ENCODE measurements around the gene C19orf44. TPM values are rescaled to one million over a fixed set of nuclear protein-coding genes. Genes with fewer than 3 reads are reported as not detected.

Gene C19orf44
- total RNA-seq, 1 donor, result 7.9 TPM

DNA sequence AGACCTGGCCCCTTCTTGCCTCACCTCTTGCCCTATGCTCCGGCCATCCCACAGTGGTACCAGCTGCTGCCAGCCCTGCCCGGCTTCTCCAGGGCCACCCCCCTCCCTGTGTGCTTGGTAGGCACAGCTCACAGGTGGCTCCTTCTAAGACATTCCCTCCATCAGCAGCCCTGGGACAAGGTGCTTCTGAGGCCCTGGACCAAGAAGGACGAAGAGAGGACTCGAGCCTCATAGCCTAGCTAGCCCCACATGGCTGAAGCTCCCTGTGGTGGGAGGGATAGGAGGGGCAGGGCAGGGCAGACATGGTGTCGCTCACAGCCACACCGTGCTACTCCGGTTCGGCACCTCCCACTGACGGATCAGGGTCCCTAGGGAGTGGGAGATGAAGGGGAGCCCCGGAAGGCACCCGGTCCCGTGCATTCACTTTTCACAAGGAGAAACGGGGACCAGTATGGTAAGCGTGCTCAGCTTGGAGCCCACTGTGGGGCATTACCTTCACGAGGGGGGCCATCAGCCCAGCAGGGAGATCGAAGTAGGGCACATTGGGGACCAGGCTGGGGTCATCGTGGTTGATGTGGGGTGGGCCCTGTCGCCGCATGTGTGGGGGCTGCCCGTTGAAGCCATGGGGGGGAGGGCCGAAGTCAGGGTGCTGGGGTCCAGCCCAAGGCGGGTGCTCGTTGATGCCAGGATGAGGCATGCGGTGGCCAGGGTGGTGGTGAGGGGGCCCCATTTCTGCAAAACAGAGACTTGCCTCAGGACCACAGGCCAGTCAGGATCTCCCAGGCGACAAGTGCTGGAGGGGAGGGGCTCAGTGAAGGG, 26.6 kb downstream of the C19orf44 start:
- TF ChIP-seq, protein P1, sequence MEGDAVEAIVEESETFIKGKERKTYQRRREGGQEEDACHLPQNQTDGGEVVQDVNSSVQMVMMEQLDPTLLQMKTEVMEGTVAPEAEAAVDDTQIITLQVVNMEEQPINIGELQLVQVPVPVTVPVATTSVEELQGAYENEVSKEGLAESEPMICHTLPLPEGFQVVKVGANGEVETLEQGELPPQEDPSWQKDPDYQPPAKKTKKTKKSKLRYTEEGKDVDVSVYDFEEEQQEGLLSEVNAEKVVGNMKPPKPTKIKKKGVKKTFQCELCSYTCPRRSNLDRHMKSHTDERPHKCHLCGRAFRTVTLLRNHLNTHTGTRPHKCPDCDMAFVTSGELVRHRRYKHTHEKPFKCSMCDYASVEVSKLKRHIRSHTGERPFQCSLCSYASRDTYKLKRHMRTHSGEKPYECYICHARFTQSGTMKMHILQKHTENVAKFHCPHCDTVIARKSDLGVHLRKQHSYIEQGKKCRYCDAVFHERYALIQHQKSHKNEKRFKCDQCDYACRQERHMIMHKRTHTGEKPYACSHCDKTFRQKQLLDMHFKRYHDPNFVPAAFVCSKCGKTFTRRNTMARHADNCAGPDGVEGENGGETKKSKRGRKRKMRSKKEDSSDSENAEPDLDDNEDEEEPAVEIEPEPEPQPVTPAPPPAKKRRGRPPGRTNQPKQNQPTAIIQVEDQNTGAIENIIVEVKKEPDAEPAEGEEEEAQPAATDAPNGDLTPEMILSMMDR (IDR thresholded peaks at IDR 0.05; ENCODE audit: insufficient read depth, low read length), result no peak
- H3K4me3 ChIP-seq (ENCODE audit: low read depth, low read length), result no peak overlapping the region
- DNase-seq (ENCODE audit: low read depth), result no peak

DNA sequence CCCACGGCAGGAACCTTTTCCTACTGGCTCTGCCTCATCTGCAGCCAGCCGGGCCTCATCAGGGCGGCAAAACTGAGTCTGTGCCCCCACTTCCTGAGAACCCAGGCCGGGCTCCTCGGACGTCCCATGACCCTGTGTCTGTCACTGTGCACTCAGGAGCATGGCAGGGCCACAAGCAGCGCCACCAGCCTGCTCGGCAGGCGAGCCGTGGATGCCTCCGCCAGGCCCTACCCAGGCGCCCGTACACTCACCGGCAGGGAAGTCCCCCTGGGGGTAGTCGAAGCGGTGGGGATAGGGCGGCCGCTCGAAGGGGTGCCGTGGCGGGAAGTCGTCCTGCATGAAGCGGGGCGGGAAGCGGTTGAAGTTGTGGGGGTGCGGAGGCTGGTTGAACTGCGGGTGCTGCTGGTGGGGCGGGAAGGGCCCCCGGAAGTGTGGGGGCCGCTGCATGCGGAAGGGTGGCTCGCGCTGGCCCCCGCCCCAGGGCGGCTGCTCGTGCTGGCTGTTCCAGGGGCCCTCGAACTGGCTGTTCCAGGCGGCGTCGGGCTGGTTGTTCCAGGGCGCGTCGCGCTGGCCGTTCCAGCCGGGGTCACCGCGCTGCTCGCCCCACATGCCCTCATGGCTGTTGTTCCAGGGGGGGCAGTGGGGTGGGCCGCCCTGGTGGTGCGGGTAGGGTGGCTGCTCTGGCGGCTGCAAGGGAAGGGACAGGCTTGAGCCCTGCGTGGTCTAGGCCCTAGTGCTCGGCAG, 29.0 kb downstream of the C19orf44 start:
- DNase-seq (ENCODE audit: low read depth), result no peak
- no peak overlapping the region for H3K4me3 ChIP-seq (ENCODE audit: low read depth, low read length)
- TF ChIP-seq, protein P1 (IDR thresholded peaks at IDR 0.05; ENCODE audit: insufficient read depth, low read length), result no peak

DNA sequence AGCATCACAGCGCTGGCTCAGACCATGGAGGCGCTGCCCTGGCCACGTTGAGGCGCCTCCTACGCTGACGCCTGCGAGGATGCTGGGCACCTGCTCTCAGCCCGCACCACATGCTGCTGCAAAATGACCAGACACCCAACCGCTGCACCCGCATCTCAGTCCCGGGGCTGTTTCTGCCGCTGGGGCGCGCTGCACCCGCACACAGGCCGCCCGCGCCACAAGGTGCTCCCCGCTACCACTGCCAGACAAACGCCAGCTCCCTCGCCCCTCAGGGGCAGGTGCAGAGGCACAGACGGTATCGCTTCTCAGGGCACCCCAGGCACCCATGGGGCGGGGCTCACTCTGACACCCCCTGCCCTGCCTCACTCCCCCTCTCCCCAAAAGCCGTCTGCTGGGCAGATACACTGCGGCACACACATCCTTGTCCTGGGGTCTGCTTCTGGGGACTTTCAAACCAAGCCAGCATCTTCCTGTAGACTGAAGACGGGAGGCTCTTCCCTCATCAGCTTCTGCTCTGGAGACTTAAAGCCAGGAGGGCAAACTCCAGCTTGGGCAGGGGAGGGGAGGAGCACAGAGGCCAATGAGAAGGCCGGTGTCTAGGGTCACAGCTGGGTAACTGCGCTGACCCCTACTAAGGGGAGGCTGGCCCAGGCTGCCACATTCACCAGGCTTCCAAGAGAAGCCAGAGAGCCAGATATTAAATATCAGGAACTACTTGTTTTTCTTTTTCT, 29.7 kb downstream of the C19orf44 start:
- TF ChIP-seq, protein P1 (IDR thresholded peaks at IDR 0.05; ENCODE audit: insufficient read depth, low read length), result no peak
- no peak for DNase-seq (ENCODE audit: low read depth)
- H3K4me3 ChIP-seq (ENCODE audit: low read depth, low read length), result no peak overlapping the region

DNA sequence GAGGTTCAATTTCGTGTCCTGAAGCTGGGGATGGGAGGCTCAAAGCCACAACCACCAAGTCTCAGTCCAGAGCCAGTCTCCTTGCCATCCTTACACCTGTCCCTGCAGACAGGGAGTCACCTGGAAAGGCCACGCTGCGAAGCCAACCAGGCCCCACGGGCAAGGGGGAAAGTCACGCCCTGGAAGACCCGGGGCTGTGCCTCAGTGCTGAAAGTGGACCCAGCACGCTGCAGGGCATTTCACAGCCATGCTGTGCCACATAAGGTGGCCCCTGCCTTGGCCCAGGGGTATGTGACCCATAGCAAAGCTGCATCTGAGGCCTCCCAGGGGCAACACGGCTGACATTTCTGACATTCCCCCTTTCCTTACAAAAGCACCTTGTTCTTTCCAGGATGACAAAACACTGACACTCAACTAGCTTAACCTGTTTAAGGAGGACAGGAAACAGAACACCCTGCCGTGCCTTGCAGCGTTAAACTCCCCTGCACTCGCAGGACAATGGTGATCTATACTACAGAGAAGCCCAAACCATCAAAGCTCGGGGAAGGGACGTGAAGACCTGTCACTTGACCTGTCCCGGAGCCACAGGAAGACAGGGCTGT, 31.2 kb downstream of the C19orf44 start:
- TF ChIP-seq, protein P1 (IDR thresholded peaks at IDR 0.05; ENCODE audit: insufficient read depth, low read length), result no peak
- no peak for DNase-seq (ENCODE audit: low read depth)
- no peak overlapping the region for H3K4me3 ChIP-seq (ENCODE audit: low read depth, low read length)

DNA sequence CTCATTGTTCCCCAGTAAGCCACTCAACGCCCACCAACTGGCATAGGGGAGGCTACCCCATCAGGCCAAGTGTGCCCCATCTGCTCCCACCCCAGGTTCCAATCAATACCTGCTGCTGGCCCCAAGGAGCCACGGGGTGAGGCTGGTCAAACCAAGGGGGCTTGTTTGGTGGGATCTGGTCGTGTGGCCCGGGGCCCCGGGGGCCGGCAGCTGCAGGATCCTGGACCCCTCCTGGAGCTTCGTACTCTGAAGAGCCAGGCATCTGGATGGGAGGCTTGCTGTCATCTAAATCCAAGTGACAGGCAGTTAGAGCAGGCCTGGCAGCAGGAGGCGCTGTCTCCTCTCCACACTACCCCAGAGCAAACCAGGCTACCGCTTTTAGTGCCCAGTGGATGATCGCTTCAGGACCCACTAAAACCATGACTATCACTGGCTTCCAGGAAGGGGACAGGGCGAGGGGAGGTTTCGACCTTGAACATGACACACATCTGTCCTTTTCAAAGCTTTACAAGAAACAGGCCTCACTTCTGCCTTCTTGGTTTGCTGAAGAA, 31.9 kb downstream of the C19orf44 start:
- DNase-seq (ENCODE audit: low read depth), result no peak
- TF ChIP-seq, protein P1 (IDR thresholded peaks at IDR 0.05; ENCODE audit: insufficient read depth, low read length), result peak; percentile 32
- H3K4me3 ChIP-seq (ENCODE audit: low read depth, low read length), result no peak overlapping the region
